ENCODE data around the gene TNP1.

Gene TNP1

DNA sequence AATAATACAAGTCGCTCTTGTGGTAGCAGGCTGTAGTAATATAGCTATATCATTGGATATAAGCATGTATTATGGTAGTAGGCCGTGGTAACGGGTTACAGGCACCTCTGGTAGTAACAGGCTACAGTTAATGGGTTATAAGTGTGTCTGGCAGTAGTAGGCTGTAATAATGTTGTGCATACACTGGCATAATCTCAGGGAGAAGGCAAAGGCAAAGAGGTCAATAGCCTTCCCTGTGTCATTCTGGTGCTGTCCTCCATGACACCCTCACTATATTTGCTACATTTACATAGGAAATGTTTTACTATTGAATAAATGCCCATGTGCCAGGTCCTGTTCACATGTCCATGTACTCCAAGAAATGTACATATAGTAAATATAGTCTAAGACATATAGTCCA, 12.8 kb upstream of the TNP1 start:
- ATAC-seq: no peak
- TF ChIP-seq POU6F1 (CRISPR knock-in tag; IDR thresholded peaks at IDR 0.05; ENCODE audit: borderline replicate concordance, low read depth): no peak
- TF ChIP-seq, protein P1, sequence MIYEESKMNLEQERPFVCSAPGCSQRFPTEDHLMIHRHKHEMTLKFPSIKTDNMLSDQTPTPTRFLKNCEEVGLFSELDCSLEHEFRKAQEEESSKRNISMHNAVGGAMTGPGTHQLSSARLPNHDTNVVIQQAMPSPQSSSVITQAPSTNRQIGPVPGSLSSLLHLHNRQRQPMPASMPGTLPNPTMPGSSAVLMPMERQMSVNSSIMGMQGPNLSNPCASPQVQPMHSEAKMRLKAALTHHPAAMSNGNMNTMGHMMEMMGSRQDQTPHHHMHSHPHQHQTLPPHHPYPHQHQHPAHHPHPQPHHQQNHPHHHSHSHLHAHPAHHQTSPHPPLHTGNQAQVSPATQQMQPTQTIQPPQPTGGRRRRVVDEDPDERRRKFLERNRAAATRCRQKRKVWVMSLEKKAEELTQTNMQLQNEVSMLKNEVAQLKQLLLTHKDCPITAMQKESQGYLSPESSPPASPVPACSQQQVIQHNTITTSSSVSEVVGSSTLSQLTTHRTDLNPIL (CRISPR knock-in tag; IDR thresholded peaks at IDR 0.05; ENCODE audit: low read depth): no peak
- TF ChIP-seq, protein P2, sequence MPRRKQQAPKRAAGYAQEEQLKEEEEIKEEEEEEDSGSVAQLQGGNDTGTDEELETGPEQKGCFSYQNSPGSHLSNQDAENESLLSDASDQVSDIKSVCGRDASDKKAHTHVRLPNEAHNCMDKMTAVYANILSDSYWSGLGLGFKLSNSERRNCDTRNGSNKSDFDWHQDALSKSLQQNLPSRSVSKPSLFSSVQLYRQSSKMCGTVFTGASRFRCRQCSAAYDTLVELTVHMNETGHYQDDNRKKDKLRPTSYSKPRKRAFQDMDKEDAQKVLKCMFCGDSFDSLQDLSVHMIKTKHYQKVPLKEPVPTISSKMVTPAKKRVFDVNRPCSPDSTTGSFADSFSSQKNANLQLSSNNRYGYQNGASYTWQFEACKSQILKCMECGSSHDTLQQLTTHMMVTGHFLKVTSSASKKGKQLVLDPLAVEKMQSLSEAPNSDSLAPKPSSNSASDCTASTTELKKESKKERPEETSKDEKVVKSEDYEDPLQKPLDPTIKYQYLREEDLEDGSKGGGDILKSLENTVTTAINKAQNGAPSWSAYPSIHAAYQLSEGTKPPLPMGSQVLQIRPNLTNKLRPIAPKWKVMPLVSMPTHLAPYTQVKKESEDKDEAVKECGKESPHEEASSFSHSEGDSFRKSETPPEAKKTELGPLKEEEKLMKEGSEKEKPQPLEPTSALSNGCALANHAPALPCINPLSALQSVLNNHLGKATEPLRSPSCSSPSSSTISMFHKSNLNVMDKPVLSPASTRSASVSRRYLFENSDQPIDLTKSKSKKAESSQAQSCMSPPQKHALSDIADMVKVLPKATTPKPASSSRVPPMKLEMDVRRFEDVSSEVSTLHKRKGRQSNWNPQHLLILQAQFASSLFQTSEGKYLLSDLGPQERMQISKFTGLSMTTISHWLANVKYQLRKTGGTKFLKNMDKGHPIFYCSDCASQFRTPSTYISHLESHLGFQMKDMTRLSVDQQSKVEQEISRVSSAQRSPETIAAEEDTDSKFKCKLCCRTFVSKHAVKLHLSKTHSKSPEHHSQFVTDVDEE (CRISPR knock-in tag; IDR thresholded peaks at IDR 0.05): no peak
- no peak for TF ChIP-seq PPARA (CRISPR knock-in tag; IDR thresholded peaks at IDR 0.05; ENCODE audit: borderline replicate concordance)
- TF ChIP-seq GLIS3 (CRISPR knock-in tag; IDR thresholded peaks at IDR 0.05): no peak
- no peak for TF ChIP-seq ZNF565 (CRISPR knock-in tag; conservative IDR thresholded peaks at IDR 0.05; ENCODE audit: low read depth)
- no peak for TF ChIP-seq ARNTL (CRISPR knock-in tag; IDR thresholded peaks at IDR 0.05; ENCODE audit: borderline replicate concordance, low read depth)
- no peak for TF ChIP-seq ZNF70 (CRISPR knock-in tag; IDR thresholded peaks at IDR 0.05)
- TF ChIP-seq ZFP30 (CRISPR knock-in tag; IDR thresholded peaks at IDR 0.05): no peak
- no peak for TF ChIP-seq ZC3H10 (CRISPR knock-in tag; IDR thresholded peaks at IDR 0.05)
- TF ChIP-seq SNAI2 (CRISPR knock-in tag; IDR thresholded peaks at IDR 0.05): no peak
- TF ChIP-seq OSR1 (CRISPR knock-in tag; IDR thresholded peaks at IDR 0.05): no peak
- no peak for TF ChIP-seq PATZ1 (CRISPR knock-in tag; IDR thresholded peaks at IDR 0.05; ENCODE audit: borderline replicate concordance)
- no peak for TF ChIP-seq RARB (CRISPR knock-in tag; IDR thresholded peaks at IDR 0.05)
- TF ChIP-seq, protein P3, sequence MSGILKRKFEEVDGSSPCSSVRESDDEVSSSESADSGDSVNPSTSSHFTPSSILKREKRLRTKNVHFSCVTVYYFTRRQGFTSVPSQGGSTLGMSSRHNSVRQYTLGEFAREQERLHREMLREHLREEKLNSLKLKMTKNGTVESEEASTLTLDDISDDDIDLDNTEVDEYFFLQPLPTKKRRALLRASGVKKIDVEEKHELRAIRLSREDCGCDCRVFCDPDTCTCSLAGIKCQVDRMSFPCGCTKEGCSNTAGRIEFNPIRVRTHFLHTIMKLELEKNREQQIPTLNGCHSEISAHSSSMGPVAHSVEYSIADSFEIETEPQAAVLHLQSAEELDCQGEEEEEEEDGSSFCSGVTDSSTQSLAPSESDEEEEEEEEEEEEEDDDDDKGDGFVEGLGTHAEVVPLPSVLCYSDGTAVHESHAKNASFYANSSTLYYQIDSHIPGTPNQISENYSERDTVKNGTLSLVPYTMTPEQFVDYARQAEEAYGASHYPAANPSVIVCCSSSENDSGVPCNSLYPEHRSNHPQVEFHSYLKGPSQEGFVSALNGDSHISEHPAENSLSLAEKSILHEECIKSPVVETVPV (CRISPR knock-in tag; IDR thresholded peaks at IDR 0.05): no peak
- TF ChIP-seq ESRRG (CRISPR knock-in tag; IDR thresholded peaks at IDR 0.05): no peak
- TF ChIP-seq BACH2 (CRISPR knock-in tag; IDR thresholded peaks at IDR 0.05; ENCODE audit: borderline replicate concordance): no peak

DNA sequence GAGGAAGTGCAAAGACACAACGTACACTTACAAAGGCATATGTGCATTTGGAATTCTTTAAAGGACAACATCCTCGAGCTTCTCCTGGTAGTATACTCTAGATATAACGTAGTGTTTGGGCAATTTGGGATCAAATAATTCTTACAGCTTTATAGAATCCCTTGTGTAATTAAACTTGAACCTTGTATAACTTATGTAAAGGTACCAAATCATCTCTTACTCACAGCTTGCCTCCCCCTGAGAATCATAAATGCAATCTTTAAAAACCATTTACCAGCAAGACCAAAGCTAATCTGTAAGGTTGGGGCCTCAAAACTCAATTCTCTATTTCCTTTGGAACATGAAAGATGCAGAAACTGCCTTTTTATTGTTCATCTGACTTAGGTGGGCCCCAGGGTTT, 12.2 kb upstream of the TNP1 start:
- ATAC-seq: no peak
- TF ChIP-seq ZNF70 (CRISPR knock-in tag; IDR thresholded peaks at IDR 0.05): no peak
- TF ChIP-seq ARNTL (CRISPR knock-in tag; IDR thresholded peaks at IDR 0.05; ENCODE audit: borderline replicate concordance, low read depth): no peak
- no peak for TF ChIP-seq ZFP3 (CRISPR knock-in tag; IDR thresholded peaks at IDR 0.05)
- no peak for TF ChIP-seq GLIS3 (CRISPR knock-in tag; IDR thresholded peaks at IDR 0.05)
- no peak for TF ChIP-seq PATZ1 (CRISPR knock-in tag; IDR thresholded peaks at IDR 0.05; ENCODE audit: borderline replicate concordance)
- no peak for TF ChIP-seq PPARA (CRISPR knock-in tag; IDR thresholded peaks at IDR 0.05; ENCODE audit: borderline replicate concordance)
- TF ChIP-seq ISL1 (CRISPR knock-in tag; IDR thresholded peaks at IDR 0.05): no peak
- no peak for TF ChIP-seq SNAI2 (CRISPR knock-in tag; IDR thresholded peaks at IDR 0.05)
- TF ChIP-seq ZC3H10 (CRISPR knock-in tag; IDR thresholded peaks at IDR 0.05): no peak
- no peak for TF ChIP-seq ZNF8 (CRISPR knock-in tag; IDR thresholded peaks at IDR 0.05)
- TF ChIP-seq ZNF565 (CRISPR knock-in tag; conservative IDR thresholded peaks at IDR 0.05; ENCODE audit: low read depth): no peak
- TF ChIP-seq CSDC2 (CRISPR knock-in tag; IDR thresholded peaks at IDR 0.05): no peak
- TF ChIP-seq POU6F1 (CRISPR knock-in tag; IDR thresholded peaks at IDR 0.05; ENCODE audit: borderline replicate concordance, low read depth): no peak
- no peak for TF ChIP-seq ESRRG (CRISPR knock-in tag; IDR thresholded peaks at IDR 0.05)
- TF ChIP-seq ZFP30 (CRISPR knock-in tag; IDR thresholded peaks at IDR 0.05): no peak

All from SK-N-SH treated with all-trans-retinoic acid at 6 μM for 48 hours (cell line).